SK-N-SH (cell line): ENCODE results near the gene PPDPF. TPM values are rescaled to one million over a fixed set of nuclear protein-coding genes. Genes with fewer than 3 reads are reported as not detected.

Experiments
- CTCF ChIA-PET: fragments of 300-600, 350-600 bp; formaldehyde crosslinking; extraction: SDS; loops from one replicate; lab custom pipeline; 2021; lab: Yijun Ruan, JAX
- POLR2A ChIA-PET: fragments of 350-600 bp; sonication (Branson Sonifier 250); formaldehyde crosslinking; extraction: SDS; loops from one replicate; lab custom pipeline; 2020; ENCODE audit warnings: antibody characterized with exemption, inconsistent platforms; lab: Yijun Ruan, JAX
- DNase-seq: peaks from one replicate; pipeline ENCODE4 v3.0.0; 2012
- H2AFZ ChIP-seq: fragments of 200-600 bp; sonication (generic); 2 replicates; pipeline ENCODE4 v1.8.1; 2016; ENCODE audit warnings: antibody characterized with exemption, mild to moderate bottlenecking, low read depth
- H3F3A ChIP-seq: fragments of 200-600 bp; sonication (generic); replicated peaks from 2 replicates; pipeline ENCODE3; 2016; ENCODE audit warnings: antibody characterized with exemption, mild to moderate bottlenecking; ENCODE audit not compliant: insufficient read depth
- H3K27ac ChIP-seq, 2 experiments: fragments of 200-500 bp in 1 of 2; fragments of 200-600 bp in 1 of 2; sonication (Bioruptor generic) in 1 of 2; sonication (generic), shearing (Covaris generic) in 1 of 2; 2 replicates each; pipeline versions ENCODE4 v1.5.1 to v1.6.1; 2014 to 2016; ENCODE audit warnings: low read depth in 2 of 2, inconsistent platforms in 1 of 2, low read length in 1 of 2, mild to moderate bottlenecking in 1 of 2, mixed read lengths in 1 of 2
- H3K27me3 ChIP-seq: fragments of 200-600 bp; sonication (generic), shearing (Covaris generic); 2 replicates; pipeline ENCODE4 v1.6.1; 2016; ENCODE audit warnings: mixed run types; ENCODE audit not compliant: insufficient read depth
- H3K36me3 ChIP-seq, 2 experiments: fragments of 200-500 bp in 1 of 2; fragments of 200-600 bp in 1 of 2; sonication (Bioruptor generic) in 1 of 2; sonication (generic) in 1 of 2; replicated peaks in 1 of 2; 2 replicates each; pipeline versions ENCODE3 to v1.5.1; 2014 to 2016; ENCODE audit warnings: low read length in 1 of 2, mild to moderate bottlenecking in 1 of 2; ENCODE audit not compliant: insufficient read depth in 2 of 2, control insufficient read depth in 1 of 2
- H3K4me1 ChIP-seq, 2 experiments: fragments of 200-500 bp in 1 of 2; fragments of 200-600 bp in 1 of 2; sonication (Bioruptor generic) in 1 of 2; sonication (generic), shearing (Covaris generic) in 1 of 2; 2 replicates each; pipeline versions ENCODE4 v1.5.1 to v1.6.1; 2014 to 2016; ENCODE audit warnings: low read depth in 1 of 2, low read length in 1 of 2, mixed run types in 1 of 2; ENCODE audit not compliant: insufficient read depth in 2 of 2, control insufficient read depth in 1 of 2
- H3K4me2 ChIP-seq: fragments of 200-600 bp; sonication (generic), shearing (Covaris generic); 2 replicates; pipeline ENCODE4 v1.6.1; 2017; ENCODE audit warnings: mixed run types
- H3K4me3 ChIP-seq, 2 experiments: fragments of 200-500 bp in 1 of 2; fragments of 200-600 bp in 1 of 2; sonication (Bioruptor generic) in 1 of 2; sonication (generic), shearing (Covaris generic) in 1 of 2; 2 replicates each; pipeline versions ENCODE4 v1.5.1 to v1.8.1; 2014 to 2016; ENCODE audit warnings: low read depth in 2 of 2, inconsistent platforms in 1 of 2, low read length in 1 of 2, mild to moderate bottlenecking in 1 of 2, mixed read lengths in 1 of 2, moderate library complexity in 1 of 2
- H3K79me2 ChIP-seq: fragments of 200-600 bp; sonication (generic); 2 replicates; pipeline ENCODE4 v1.8.1; 2017; ENCODE audit warnings: mild to moderate bottlenecking; ENCODE audit not compliant: insufficient read depth
- H3K9ac ChIP-seq: fragments of 200-600 bp; sonication (generic); 2 replicates; pipeline ENCODE4 v1.6.1; 2017; ENCODE audit warnings: mixed run types
- H3K9me2 ChIP-seq: fragments of 200-600 bp; sonication (generic); 2 replicates; pipeline ENCODE4 v1.6.1; 2017; ENCODE audit warnings: mixed run types
- H3K9me3 ChIP-seq: fragments of 200-600 bp; sonication (generic); 2 replicates; pipeline ENCODE4 v1.6.1; 2017; ENCODE audit warnings: mixed run types, mild to moderate bottlenecking, moderate library complexity
- H4K20me1 ChIP-seq: fragments of 200-600 bp; sonication (generic); 2 replicates; pipeline ENCODE4 v1.6.1; 2017; ENCODE audit warnings: mild to moderate bottlenecking, mixed run types; ENCODE audit not compliant: insufficient read depth
- EP300 ChIP-seq, 2 experiments: IDR thresholded peaks; 2 replicates each; pipeline versions ENCODE4 v1.4.0 to v1.6.1; 2012; ENCODE audit warnings: borderline replicate concordance in 1 of 2, low read depth in 1 of 2, low read length in 1 of 2
- GABPA ChIP-seq: IDR thresholded peaks from 2 replicates; pipeline ENCODE4 v1.4.0; 2012; ENCODE audit warnings: low read depth, mild to moderate bottlenecking
- MEF2A ChIP-seq: IDR thresholded peaks from 2 replicates; pipeline ENCODE4 v1.4.0; 2012; ENCODE audit warnings: low read depth, borderline replicate concordance
- PBX3 ChIP-seq: IDR thresholded peaks from 2 replicates; pipeline ENCODE4; 2012
- POLR2AphosphoS5 ChIP-seq: IDR thresholded peaks from 2 replicates; pipeline ENCODE4 v1.6.1; 2012; ENCODE audit warnings: low read depth, low read length
- RCOR1 ChIP-seq: fragments of 150-350 bp; IDR thresholded peaks from 2 replicates; pipeline ENCODE4 v1.6.1; 2017; ENCODE audit warnings: antibody characterized with exemption, low read length
- RXRA ChIP-seq: IDR thresholded peaks from 2 replicates; pipeline ENCODE4 v1.4.0; 2012; ENCODE audit warnings: low read depth, mild to moderate bottlenecking, borderline replicate concordance
- WGBS: methylation state at CpG from one replicate; pipeline ENCODE4 v1.1.6; 2017; ENCODE audit warnings: low lambda C conversion rate; 5-methylcytosine and 5-hydroxymethylcytosine counted together
- polyA plus RNA-seq, 3 experiments: library from polyadenylated mRNA; depleted of rRNA; stranded (reverse); fragments of >200 nt; gene quantifications; 2 replicates each; pipeline ENCODE4 v1.2.3, GENCODE V29; 2012
- TF ChIP-seq, protein P1 (sequence below): IDR thresholded peaks from 2 replicates; pipeline ENCODE4 v1.4.0; 2012; ENCODE audit warnings: low read depth
- TF ChIP-seq, protein P2 (sequence below): fragments of 150-350 bp; IDR thresholded peaks from 2 replicates; pipeline ENCODE4 v1.6.1; 2016; ENCODE audit warnings: mild to moderate bottlenecking, low read depth, low read length
- TF ChIP-seq, protein P3 (sequence below): IDR thresholded peaks from 2 replicates; pipeline ENCODE4 v1.6.1; 2012; ENCODE audit warnings: mild to moderate bottlenecking, low read depth, low read length, moderate library complexity

PPDPF gene
- polyA plus RNA-seq, 1 of the 3 experiments (the other 2 are of a cell fraction): 71.4 TPM

GRCh38 chr20:63477944-63478343 lies 42.6 kb upstream of the PPDPF start:
- H3K27me3 ChIP-seq: no peaks in the 10 kb centered on the region
- no peak overlapping the region for H3K9ac ChIP-seq
- no peaks in the 10 kb centered on the region for H3K36me3 ChIP-seq
- no peaks in the 10 kb centered on the region for H3K79me2 ChIP-seq
- H3K4me2 ChIP-seq: no peak overlapping the region
- no peak overlapping the region for H3K27ac ChIP-seq
- no peak for TF ChIP-seq POLR2AphosphoS5
- TF ChIP-seq GABPA: no peak
- no peak for TF ChIP-seq EP300 (IDR thresholded peaks at IDR 0.05; ENCODE audit: borderline replicate concordance in 1 of 2, low read depth in 1 of 2, low read length in 1 of 2)
- no peak for TF ChIP-seq RCOR1
- no peak for TF ChIP-seq PBX3
- TF ChIP-seq RXRA: no peak
- TF ChIP-seq, protein P1, sequence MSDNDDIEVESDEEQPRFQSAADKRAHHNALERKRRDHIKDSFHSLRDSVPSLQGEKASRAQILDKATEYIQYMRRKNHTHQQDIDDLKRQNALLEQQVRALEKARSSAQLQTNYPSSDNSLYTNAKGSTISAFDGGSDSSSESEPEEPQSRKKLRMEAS: no peak
- TF ChIP-seq, protein P2, sequence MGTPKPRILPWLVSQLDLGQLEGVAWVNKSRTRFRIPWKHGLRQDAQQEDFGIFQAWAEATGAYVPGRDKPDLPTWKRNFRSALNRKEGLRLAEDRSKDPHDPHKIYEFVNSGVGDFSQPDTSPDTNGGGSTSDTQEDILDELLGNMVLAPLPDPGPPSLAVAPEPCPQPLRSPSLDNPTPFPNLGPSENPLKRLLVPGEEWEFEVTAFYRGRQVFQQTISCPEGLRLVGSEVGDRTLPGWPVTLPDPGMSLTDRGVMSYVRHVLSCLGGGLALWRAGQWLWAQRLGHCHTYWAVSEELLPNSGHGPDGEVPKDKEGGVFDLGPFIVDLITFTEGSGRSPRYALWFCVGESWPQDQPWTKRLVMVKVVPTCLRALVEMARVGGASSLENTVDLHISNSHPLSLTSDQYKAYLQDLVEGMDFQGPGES: no peak
- TF ChIP-seq, protein P3, sequence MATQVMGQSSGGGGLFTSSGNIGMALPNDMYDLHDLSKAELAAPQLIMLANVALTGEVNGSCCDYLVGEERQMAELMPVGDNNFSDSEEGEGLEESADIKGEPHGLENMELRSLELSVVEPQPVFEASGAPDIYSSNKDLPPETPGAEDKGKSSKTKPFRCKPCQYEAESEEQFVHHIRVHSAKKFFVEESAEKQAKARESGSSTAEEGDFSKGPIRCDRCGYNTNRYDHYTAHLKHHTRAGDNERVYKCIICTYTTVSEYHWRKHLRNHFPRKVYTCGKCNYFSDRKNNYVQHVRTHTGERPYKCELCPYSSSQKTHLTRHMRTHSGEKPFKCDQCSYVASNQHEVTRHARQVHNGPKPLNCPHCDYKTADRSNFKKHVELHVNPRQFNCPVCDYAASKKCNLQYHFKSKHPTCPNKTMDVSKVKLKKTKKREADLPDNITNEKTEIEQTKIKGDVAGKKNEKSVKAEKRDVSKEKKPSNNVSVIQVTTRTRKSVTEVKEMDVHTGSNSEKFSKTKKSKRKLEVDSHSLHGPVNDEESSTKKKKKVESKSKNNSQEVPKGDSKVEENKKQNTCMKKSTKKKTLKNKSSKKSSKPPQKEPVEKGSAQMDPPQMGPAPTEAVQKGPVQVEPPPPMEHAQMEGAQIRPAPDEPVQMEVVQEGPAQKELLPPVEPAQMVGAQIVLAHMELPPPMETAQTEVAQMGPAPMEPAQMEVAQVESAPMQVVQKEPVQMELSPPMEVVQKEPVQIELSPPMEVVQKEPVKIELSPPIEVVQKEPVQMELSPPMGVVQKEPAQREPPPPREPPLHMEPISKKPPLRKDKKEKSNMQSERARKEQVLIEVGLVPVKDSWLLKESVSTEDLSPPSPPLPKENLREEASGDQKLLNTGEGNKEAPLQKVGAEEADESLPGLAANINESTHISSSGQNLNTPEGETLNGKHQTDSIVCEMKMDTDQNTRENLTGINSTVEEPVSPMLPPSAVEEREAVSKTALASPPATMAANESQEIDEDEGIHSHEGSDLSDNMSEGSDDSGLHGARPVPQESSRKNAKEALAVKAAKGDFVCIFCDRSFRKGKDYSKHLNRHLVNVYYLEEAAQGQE: no peak
- no peak for TF ChIP-seq MEF2A
- DNase-seq: no peak
- H4K20me1 ChIP-seq: no peaks in the 10 kb centered on the region
- ChIA-PET POLR2A (interaction anchor here (1.1 to 1.7 kb wide), 3 partner anchors 11 to 23 kb away, joined by 3 to 6 read pairs (median 6); no protein-coding TSS in a partner anchor), CTCF (interaction anchor here (0.9 to 3.8 kb wide), 10 partner anchors 11 to 78 kb away, joined by 3 to 38 read pairs (median 7); partner anchors contain the start of gene PPDPF)
- no peak overlapping the region for H2AFZ ChIP-seq
- H3K9me2 ChIP-seq: no peaks in the 10 kb centered on the region
- peaks cover 0 to 57% of the 10 kb centered on the region in 2 experiments; a peak in 1 of 4 replicates for H3K4me1 ChIP-seq
- 58% methylated on average over 10 of the region's 17 CpGs for WGBS
- H3K9me3 ChIP-seq: no peaks in the 10 kb centered on the region
- no peak overlapping the region for H3K4me3 ChIP-seq
- no peaks in the 10 kb centered on the region for H3F3A ChIP-seq
